GM12873 (cell line): ENCODE measurements around the gene NKPD1.

Source experiments
- TF ChIP-seq, protein P1 (sequence below): IDR thresholded peaks from 2 replicates; pipeline ENCODE4 v1.5.1; 2012; ENCODE audit warnings: low read depth, mild to moderate bottlenecking, moderate library complexity, low read length, control low read depth; ENCODE audit not compliant: insufficient read depth; ENCODE audit errors: missing control alignments

The NKPD1 gene, protein sequence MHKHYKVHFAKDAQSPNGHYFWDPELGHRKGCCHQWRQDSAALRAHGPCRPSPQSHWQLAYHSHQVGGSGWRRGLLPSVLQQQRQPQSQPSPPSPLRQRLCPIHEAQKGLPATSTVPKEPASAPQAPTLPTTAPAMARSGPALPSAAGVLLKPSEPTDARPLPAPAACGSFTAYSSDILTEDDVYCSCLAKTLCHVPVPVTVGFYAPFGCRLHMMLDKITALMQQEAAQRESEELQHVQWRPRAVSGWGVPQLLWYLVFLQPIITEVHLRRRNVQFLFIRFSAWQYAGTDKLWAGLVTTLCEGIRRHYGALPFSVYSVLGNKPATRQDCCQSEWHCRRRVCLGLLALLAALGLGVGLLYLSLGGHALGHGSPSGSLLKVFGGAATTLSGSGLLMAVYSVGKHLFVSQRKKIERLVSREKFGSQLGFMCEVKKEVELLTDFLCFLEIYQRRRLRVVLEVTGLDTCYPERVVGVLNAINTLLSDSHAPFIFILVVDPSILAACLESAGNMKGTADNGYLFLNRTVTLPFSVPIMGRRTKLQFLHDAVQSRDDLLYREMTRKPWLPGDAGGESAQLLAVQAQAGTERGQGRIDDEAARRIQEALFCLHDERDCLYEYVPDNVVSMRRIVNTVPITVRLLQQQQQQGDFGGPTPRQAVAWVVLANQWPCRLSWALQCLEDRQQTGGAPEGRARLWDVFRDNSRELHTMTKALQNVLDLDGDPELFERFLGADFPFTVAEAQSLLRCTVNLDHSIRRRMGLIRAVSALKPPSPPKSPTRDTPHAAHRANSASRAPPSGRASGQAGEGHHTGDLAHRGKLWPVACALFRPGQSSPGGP

DNA sequence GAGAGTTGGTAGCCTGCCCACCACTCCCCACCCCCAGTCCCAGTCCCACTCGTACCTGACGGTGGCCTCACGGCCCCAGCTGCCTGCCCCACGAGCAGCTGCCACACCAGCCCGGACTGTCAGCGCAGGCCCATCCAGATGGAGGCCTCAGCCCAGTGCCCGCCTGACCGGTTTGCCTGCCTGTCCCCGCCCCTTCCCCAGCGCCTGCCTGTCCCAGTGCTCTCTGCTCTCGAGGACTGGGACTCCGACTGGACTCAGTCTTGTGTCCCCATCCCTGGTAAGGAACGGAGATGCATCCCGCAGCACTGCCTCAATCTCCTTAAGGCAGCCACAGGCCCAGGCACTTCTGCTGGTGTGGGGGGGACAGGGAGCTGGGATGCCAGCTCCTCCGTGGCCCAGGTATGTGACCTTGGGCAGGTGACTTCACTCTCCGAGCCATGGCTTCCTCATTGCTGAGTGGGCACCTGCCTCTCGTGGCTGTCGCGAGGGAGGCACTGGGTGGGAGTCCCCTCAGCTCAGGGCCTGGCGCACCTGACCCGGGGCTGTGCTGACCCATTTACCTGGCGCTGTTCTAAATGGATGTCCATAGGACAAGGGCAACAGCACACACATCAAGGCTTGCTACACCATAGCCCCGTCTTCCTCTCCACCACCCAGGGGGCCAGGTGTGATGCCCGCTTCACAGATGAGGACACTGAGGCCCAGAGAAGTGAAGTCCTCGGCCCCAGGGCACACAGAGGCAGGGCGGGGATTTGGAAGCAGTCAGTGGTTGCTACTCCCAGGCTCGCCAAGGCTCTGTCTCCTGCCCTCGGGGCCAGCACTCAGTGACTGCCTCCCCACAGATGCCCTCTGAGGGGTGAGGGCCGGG, at the start of gene NKPD1:
TSS of gene NKPD1 (minus strand) at position 113 of the 868 bp plus-strand sequence. CDS start 832 bp downstream, outside the sequence.
- TF ChIP-seq, protein P1, sequence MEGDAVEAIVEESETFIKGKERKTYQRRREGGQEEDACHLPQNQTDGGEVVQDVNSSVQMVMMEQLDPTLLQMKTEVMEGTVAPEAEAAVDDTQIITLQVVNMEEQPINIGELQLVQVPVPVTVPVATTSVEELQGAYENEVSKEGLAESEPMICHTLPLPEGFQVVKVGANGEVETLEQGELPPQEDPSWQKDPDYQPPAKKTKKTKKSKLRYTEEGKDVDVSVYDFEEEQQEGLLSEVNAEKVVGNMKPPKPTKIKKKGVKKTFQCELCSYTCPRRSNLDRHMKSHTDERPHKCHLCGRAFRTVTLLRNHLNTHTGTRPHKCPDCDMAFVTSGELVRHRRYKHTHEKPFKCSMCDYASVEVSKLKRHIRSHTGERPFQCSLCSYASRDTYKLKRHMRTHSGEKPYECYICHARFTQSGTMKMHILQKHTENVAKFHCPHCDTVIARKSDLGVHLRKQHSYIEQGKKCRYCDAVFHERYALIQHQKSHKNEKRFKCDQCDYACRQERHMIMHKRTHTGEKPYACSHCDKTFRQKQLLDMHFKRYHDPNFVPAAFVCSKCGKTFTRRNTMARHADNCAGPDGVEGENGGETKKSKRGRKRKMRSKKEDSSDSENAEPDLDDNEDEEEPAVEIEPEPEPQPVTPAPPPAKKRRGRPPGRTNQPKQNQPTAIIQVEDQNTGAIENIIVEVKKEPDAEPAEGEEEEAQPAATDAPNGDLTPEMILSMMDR: no peak

DNA sequence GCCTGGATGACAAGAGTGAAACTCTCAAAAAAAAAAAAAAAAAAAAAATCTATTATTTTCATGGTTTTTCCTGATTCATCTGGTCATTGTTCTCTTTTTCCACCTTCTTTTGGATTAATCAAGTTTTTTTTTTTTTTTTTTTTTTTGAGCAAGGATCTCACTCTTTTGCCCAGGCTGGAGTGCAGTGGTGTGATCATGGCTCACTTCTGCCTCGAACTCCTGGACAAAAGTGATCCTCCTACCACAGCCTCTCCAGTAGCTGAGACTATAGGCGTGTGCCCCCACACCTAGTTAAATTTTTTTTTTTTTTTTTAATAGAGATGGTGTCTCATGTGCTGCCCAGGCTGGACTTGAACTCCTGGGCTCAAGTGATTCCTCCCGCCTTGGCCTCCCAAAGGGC, 45.5 kb upstream of the NKPD1 start:
- TF ChIP-seq, protein P1: no peak

DNA sequence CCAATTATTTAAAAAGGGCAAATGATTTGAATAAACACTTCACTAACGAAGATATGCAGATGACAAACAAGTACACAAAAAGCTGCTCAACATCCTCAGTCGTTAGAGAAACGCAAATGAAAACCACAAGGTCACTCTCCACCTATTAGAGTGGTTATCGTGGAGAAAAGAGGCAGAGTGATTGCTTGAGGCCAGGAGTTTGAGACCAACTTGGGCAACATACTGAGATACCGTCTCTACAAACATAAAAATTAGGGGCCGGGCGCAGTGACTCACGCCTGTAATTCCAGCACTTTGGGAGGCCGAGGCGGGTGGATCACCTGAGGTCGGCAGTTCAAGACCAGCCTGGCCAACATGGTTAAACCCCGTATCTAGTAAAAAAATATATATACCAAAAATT, 45.0 kb upstream of the NKPD1 start:
- TF ChIP-seq, protein P1: no peak

DNA sequence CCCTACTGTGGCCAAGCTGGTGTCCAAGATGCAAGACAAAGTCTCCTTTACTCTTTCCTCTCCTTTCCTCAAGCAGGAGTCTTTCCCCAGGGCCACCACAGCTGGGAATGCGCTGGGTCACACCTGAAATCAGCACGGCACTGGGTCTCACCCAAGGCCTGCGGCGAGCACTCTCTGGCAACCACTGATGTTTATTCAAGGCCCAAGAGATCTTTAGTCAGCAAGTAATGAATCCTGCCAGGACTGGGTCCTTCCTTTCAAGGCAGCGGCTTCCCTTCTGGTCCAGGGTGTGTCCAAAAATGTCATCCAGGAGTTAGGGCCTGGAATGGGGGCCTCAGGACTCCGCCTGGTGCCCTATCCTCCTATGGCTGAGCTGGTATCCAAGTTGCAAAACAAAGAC, 41.9 kb upstream of the NKPD1 start:
- TF ChIP-seq, protein P1: no peak

DNA sequence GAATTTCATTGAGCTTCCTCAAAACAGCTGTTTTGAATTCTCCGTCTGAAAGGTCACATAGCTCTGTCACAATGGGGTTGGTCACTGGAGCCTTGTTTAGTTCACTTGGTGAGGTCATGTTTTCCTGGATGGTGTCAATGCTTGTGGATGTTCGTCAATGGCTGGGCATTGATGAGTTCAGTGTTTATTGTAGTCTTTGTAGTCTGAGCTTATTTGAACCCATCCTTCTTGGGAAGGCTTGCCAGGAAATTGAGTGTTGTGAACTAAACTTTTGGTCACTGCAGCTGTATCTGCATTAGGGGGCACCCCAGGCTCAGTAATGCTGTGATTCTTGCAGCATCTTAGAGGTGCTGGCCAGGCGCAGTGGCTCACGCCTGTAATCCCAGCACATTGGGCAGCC, 39.8 kb upstream of the NKPD1 start:
- TF ChIP-seq, protein P1: peak; percentile 13

DNA sequence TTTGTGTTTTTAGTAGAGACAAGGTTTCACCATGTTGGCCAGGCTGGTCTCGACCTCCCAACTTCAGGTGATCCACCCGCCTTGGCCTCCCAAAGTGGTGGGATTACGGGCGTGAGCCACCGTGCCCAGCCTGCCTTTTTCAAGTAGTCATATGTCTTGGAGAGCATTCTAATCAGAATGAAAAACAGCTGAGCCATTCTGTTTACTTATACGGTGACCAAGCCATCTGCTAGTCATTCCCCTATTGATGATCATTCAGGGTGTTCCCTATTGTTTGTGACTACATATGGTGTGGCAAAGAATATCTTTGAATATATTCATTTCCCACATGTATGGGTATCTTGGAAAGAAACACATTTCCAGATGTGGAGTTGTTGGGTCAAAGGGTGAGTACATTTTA, 35.0 kb upstream of the NKPD1 start:
- TF ChIP-seq, protein P1: no peak
